ENCODE results near the gene CCDC90B. TPM values are rescaled to one million over a fixed set of nuclear protein-coding genes. Genes with fewer than 3 reads are reported as not detected.

CCDC90B gene
- total and polyA plus RNA-seq, 2 of the 8 experiments (the other 6 are each of a cell fraction or from before 2014, with no cell fraction given) = 21.8 to 54.5 TPM

GRCh38 chr11:83282084-83282716, 4.0 kb downstream of the CCDC90B start (continued):
- no peak for TF ChIP-seq TBP (IDR thresholded peaks at IDR 0.05; ENCODE audit: low read depth, low read length)
- TF ChIP-seq RNF2 (IDR thresholded peaks at IDR 0.05; ENCODE audit: borderline replicate concordance, low read depth, low read length, missing control alignments, poor library complexity, severe bottlenecking) = no peak
- no peak for TF ChIP-seq RXRA (IDR thresholded peaks at IDR 0.05; ENCODE audit: insufficient read depth, low read depth, low read length)

Measured in H1 (cell line).